ENCODE results near the gene NDUFV1. TPM values are rescaled to one million over a fixed set of nuclear protein-coding genes. Genes with fewer than 3 reads are reported as not detected.
"Not testable (repeated sequence)": the region's sequence is repeated elsewhere in the genome, so short reads cannot be mapped to it uniquely, and the experiment has no call there.

NDUFV1 gene
- total RNA-seq, 2 experiments from 2014 or later = 279 to 287 TPM

- H3K4me1 Mint-ChIP-seq (ENCODE audit: low read depth) = peaks cover 14% of the 10 kb centered on the region
- intact Hi-C loops (cut with micrococcal nuclease); DNase-seq; H3K9me3 Mint-ChIP-seq; POLR2A ChIA-PET; H3K36me3 Mint-ChIP-seq; H3K4me3 Mint-ChIP-seq; H3K27ac Mint-ChIP-seq; H3K27me3 Mint-ChIP-seq: not testable (repeated sequence)
- CTCF ChIA-PET = interaction anchor here (0.9 to 5.8 kb wide), 5 partner anchors 10 to 45 kb away, joined by 3 to 90 read pairs (median 3); partner anchors contain the start of genes ACY3 and NUDT8
Measured at GRCh38 chr11:67660752-67661151, 54.0 kb downstream of the NDUFV1 start.

Other genes starting within 250 kb of the NDUFV1 start
- under 1 TPM; 0.39 to 0.45 TPM for gene CLCF1, start 233.3 kb upstream of the NDUFV1 start, total RNA-seq
- 10 to 100 TPM; 31.0 to 39.1 TPM for gene RAD9A, start 214.9 kb upstream of the NDUFV1 start, total RNA-seq
- gene PPP1CA, start 205.1 kb upstream of the NDUFV1 start, total RNA-seq = 100 to 1,000 TPM; 261 to 267 TPM
- gene TBC1D10C, start 202.9 kb upstream of the NDUFV1 start, total RNA-seq = 100 to 1,000 TPM; 123 to 126 TPM
- 1 to 10 TPM; 2.3 to 3.3 TPM for gene CARNS1, start 191.3 kb upstream of the NDUFV1 start, total RNA-seq
- gene RPS6KB2, start 178.4 kb upstream of the NDUFV1 start, total RNA-seq = 10 to 100 TPM; 57.4 to 57.5 TPM
- gene PTPRCAP, start 169.3 kb upstream of the NDUFV1 start, total RNA-seq = 10 to 100 TPM; 93.5 to 97.4 TPM
- gene CORO1B, start 163.5 kb upstream of the NDUFV1 start, total RNA-seq = 100 to 1,000 TPM; 345 to 358 TPM
- not detected for gene GPR152, start 154.2 kb upstream of the NDUFV1 start, total RNA-seq
- gene CABP4, start 151.6 kb upstream of the NDUFV1 start, total RNA-seq = 1 to 10 TPM; 1.0 to 1.2 TPM
- gene TMEM134, start 137.7 kb upstream of the NDUFV1 start, total RNA-seq = 10 to 100 TPM; 68.2 to 75.2 TPM
- gene AIP, start 123.9 kb upstream of the NDUFV1 start, total RNA-seq = 100 to 1,000 TPM; 160 to 169 TPM
- 100 to 1,000 TPM; 139 to 143 TPM for gene PITPNM1, start 101.6 kb upstream of the NDUFV1 start, total RNA-seq
- gene CDK2AP2, start 98.8 kb upstream of the NDUFV1 start, total RNA-seq = 10 to 100 TPM; 82.7 to 84.7 TPM
- gene CABP2, start 83.5 kb upstream of the NDUFV1 start, total RNA-seq = not detected
- gene GSTP1, start 23.1 kb upstream of the NDUFV1 start, total RNA-seq = 100 to 1,000 TPM; 361 to 362 TPM
- 10 to 100 TPM; 23.3 to 24.3 TPM for gene NUDT8, start 23.0 kb downstream of the NDUFV1 start, total RNA-seq
- not detected for gene TBX10, start 32.8 kb downstream of the NDUFV1 start, total RNA-seq
- gene ACY3, start 43.8 kb downstream of the NDUFV1 start, total RNA-seq = under 1 TPM; 0.29 to 0.33 TPM
- gene ALDH3B2, start 67.7 kb downstream of the NDUFV1 start, total RNA-seq = not detected

Measured in activated CD4-positive, alpha-beta memory T cell treated with anti-CD3 and anti-CD28 coated beads for 36 hours (primary cell).